Activated T-cell treated with anti-CD3 and anti-CD28 coated beads, Interleukin-2, amount 50 U/mL, for 1 hour (primary cell): Measurements from ENCODE around the gene BRSK2.
"Not testable (repeated sequence)": the region's sequence is repeated elsewhere in the genome, so short reads cannot be mapped to it uniquely, and the experiment has no call there.

Source experiments
- DNase-seq: peaks from one replicate; pipeline ENCODE4 v3.0.0-alpha.2; 2020

Gene BRSK2

GRCh38 chr11:1354125-1354938 is 35.4 kb upstream of the BRSK2 start:
- DNase-seq, result no peak

GRCh38 chr11:1356007-1356435 is 33.7 kb upstream of the BRSK2 start:
- no peak for DNase-seq

GRCh38 chr11:1356478-1356960 is 33.2 kb upstream of the BRSK2 start:
- DNase-seq, result no peak

GRCh38 chr11:1358286-1358685 is 31.4 kb upstream of the BRSK2 start:
- DNase-seq, result no peak

- not testable (repeated sequence) for DNase-seq
Measured at GRCh38 chr11:1358931-1359330, 30.8 kb upstream of the BRSK2 start.

- no peak for DNase-seq
Measured at GRCh38 chr11:1359556-1359955, 30.2 kb upstream of the BRSK2 start.

GRCh38 chr11:1360181-1360834 is 29.4 kb upstream of the BRSK2 start:
- DNase-seq, result no peak

- no peak for DNase-seq
Measured at GRCh38 chr11:1360835-1361357, 28.8 kb upstream of the BRSK2 start.

GRCh38 chr11:1361882-1362281 is 27.9 kb upstream of the BRSK2 start:
- DNase-seq, result no peak

- no peak for DNase-seq
Measured at GRCh38 chr11:1367721-1368120, 22.0 kb upstream of the BRSK2 start.

- no peak for DNase-seq
Measured at GRCh38 chr11:1368216-1368615, 21.5 kb upstream of the BRSK2 start.

- DNase-seq, result no peak
Measured at GRCh38 chr11:1368966-1369365, 20.8 kb upstream of the BRSK2 start.

GRCh38 chr11:1369371-1370005 is 20.2 kb upstream of the BRSK2 start:
- no peak for DNase-seq

- no peak for DNase-seq
Measured at GRCh38 chr11:1370186-1371025, 19.3 kb upstream of the BRSK2 start.

- no peak for DNase-seq
Measured at GRCh38 chr11:1371026-1371325, 18.8 kb upstream of the BRSK2 start.

- DNase-seq, result no peak
Measured at GRCh38 chr11:1371377-1371776, 18.4 kb upstream of the BRSK2 start.

- DNase-seq, result no peak
Measured at GRCh38 chr11:1371836-1372465, 17.8 kb upstream of the BRSK2 start.

- no peak for DNase-seq
Measured at GRCh38 chr11:1372660-1373059, 17.1 kb upstream of the BRSK2 start.

- DNase-seq, result no peak
Measured at GRCh38 chr11:1373536-1374214, 16.1 kb upstream of the BRSK2 start.

GRCh38 chr11:1375161-1375954 is 14.4 kb upstream of the BRSK2 start:
- DNase-seq, result no peak

GRCh38 chr11:1375955-1376258 is 13.8 kb upstream of the BRSK2 start:
- no peak for DNase-seq
